Neural cell (in vitro differentiated cells): Measurements from ENCODE around the gene COG5. TPM values are rescaled to one million over a fixed set of nuclear protein-coding genes. Genes with fewer than 3 reads are reported as not detected.

Source experiments
- H2AFZ ChIP-seq: fragments of 200-600, 300-800 bp; sonication (generic), shearing (Covaris generic); 2 replicates; pipeline ENCODE4 v1.6.0; 2014; ENCODE audit warnings: low read depth, mild to moderate bottlenecking, antibody characterized with exemption, low read length, moderate library complexity
- H3F3A ChIP-seq: fragments of 200-600 bp; shearing (Covaris generic); 2 replicates; pipeline ENCODE4 v1.6.1; 2016; ENCODE audit warnings: mild to moderate bottlenecking, moderate library complexity, mixed read lengths, antibody characterized with exemption, low read length; ENCODE audit not compliant: insufficient read depth, poor library complexity, severe bottlenecking
- H3K27ac ChIP-seq: fragments of 200-600, 300-800 bp; sonication (generic), shearing (Covaris generic); 2 replicates; pipeline ENCODE4 v1.5.1; 2014; ENCODE audit warnings: mild to moderate bottlenecking, low read length, moderate library complexity
- H3K27me3 ChIP-seq: fragments of 300-800, 200-600 bp; sonication (generic), shearing (Covaris generic); 2 replicates; pipeline ENCODE4 v1.6.0; 2014; ENCODE audit warnings: mild to moderate bottlenecking, low read depth, low read length, moderate library complexity; ENCODE audit not compliant: insufficient read depth
- H3K36me3 ChIP-seq: fragments of 300-800, 200-600 bp; sonication (generic), shearing (Covaris generic); 2 replicates; pipeline ENCODE4 v1.5.1; 2014; ENCODE audit warnings: mild to moderate bottlenecking, antibody characterized with exemption, low read length, moderate library complexity; ENCODE audit not compliant: insufficient read depth
- H3K4me2 ChIP-seq: fragments of 300-800, 200-600 bp; sonication (generic), shearing (Covaris generic); 2 replicates; pipeline ENCODE4 v1.6.0; 2014; ENCODE audit warnings: mild to moderate bottlenecking, low read length
- H3K4me3 ChIP-seq: fragments of 300-800, 200-600 bp; sonication (generic), shearing (Covaris generic); 2 replicates; pipeline ENCODE4 v1.5.1; 2014; ENCODE audit warnings: mild to moderate bottlenecking, low read length, moderate library complexity
- H3K79me2 ChIP-seq: fragments of 200-600 bp; shearing (Covaris generic); replicated peaks from 2 replicates; pipeline ENCODE4 v1.6.0; 2014; ENCODE audit warnings: mild to moderate bottlenecking, low read length, moderate library complexity; ENCODE audit not compliant: insufficient read depth
- H3K9ac ChIP-seq: fragments of 300-800, 200-600 bp; sonication (generic), shearing (Covaris generic); 2 replicates; pipeline ENCODE4 v1.6.1; 2016; ENCODE audit warnings: mild to moderate bottlenecking, low read length, mixed read lengths
- H3K9me2 ChIP-seq: fragments of 200-600 bp; shearing (Covaris generic); 2 replicates; pipeline ENCODE4 v1.6.1; 2016; ENCODE audit warnings: mild to moderate bottlenecking, low read length, mixed read lengths; ENCODE audit not compliant: insufficient read depth
- H3K9me3 ChIP-seq: fragments of 200-600, 300-800 bp; sonication (generic), shearing (Covaris generic); 2 replicates; pipeline ENCODE4 v1.6.1; 2016; ENCODE audit warnings: mild to moderate bottlenecking, mixed run types, low read length, moderate library complexity, mixed read lengths
- H4K20me1 ChIP-seq: fragments of 200-600 bp; shearing (Covaris generic); 2 replicates; pipeline ENCODE4 v1.6.1; 2016; ENCODE audit warnings: mild to moderate bottlenecking, mixed run types; ENCODE audit not compliant: insufficient read depth
- CTCF ChIP-seq: fragments of 450-650 bp; IDR thresholded peaks from 2 replicates; pipeline ENCODE4 v1.5.1; 2014; ENCODE audit warnings: antibody characterized with exemption, mild to moderate bottlenecking, moderate library complexity; ENCODE audit not compliant: poor library complexity, severe bottlenecking
- EP300 ChIP-seq: fragments of 450-650 bp; conservative IDR thresholded peaks from 2 replicates; pipeline ENCODE4 v1.6.1; 2014; ENCODE audit warnings: antibody characterized with exemption, mild to moderate bottlenecking, moderate library complexity; ENCODE audit not compliant: poor library complexity, severe bottlenecking
- EZH2 ChIP-seq: fragments of 200-600, 300-800 bp; shearing (Covaris generic), sonication (generic); IDR thresholded peaks from 2 replicates; pipeline ENCODE4 v1.6.1; 2014; ENCODE audit warnings: antibody characterized with exemption, low read length, borderline replicate concordance, mild to moderate bottlenecking; ENCODE audit not compliant: insufficient read depth, poor library complexity, severe bottlenecking
- MXI1 ChIP-seq: fragments of 450-650 bp; conservative IDR thresholded peaks from 2 replicates; pipeline ENCODE4 v1.6.1; 2014; ENCODE audit warnings: antibody characterized with exemption, mild to moderate bottlenecking; ENCODE audit not compliant: poor library complexity, severe bottlenecking
- POLR2AphosphoS5 ChIP-seq: IDR thresholded peaks from 2 replicates; pipeline ENCODE4 v1.6.1; 2012
- RAD21 ChIP-seq: fragments of 450-650 bp; conservative IDR thresholded peaks from 2 replicates; pipeline ENCODE4 v1.6.1; 2014; ENCODE audit warnings: antibody characterized with exemption, mild to moderate bottlenecking, moderate library complexity
- REST ChIP-seq: IDR thresholded peaks from 2 replicates; pipeline ENCODE4 v1.6.1; 2012; ENCODE audit warnings: borderline replicate concordance
- SMC3 ChIP-seq: fragments of 450-650 bp; conservative IDR thresholded peaks from 2 replicates; pipeline ENCODE4 v1.6.1; 2014; ENCODE audit warnings: antibody characterized with exemption, mild to moderate bottlenecking, moderate library complexity; ENCODE audit not compliant: poor library complexity
- TAF1 ChIP-seq: IDR thresholded peaks from 2 replicates; pipeline ENCODE4 v1.6.1; 2012; ENCODE audit warnings: low read depth
- polyA plus RNA-seq: library from polyadenylated mRNA; depleted of rRNA; stranded (reverse); fragments of >200 nt; gene quantifications from 2 replicates; pipeline ENCODE4 v1.2.3, GENCODE V29; 2014

COG5 gene
- polyA plus RNA-seq, 1 donor from 2014 or later = 13.3 TPM

GRCh38 chr7:107392830-107393229 lies 170.9 kb downstream of the COG5 start:
- no peaks in the 10 kb centered on the region for H3K79me2 ChIP-seq
- no peak overlapping the region for H3K4me2 ChIP-seq
- H3K9ac ChIP-seq = no peak overlapping the region
- H4K20me1 ChIP-seq = no peaks in the 10 kb centered on the region
- TF ChIP-seq MXI1 (no peak), CTCF (no peak), REST (no peak), SMC3 (no peak), TAF1 (no peak), EP300 (no peak)
- no peaks in the 10 kb centered on the region for H3K36me3 ChIP-seq
- H3K9me3 ChIP-seq = no peaks in the 10 kb centered on the region
- no peaks in the 10 kb centered on the region for H3K9me2 ChIP-seq
- H3F3A ChIP-seq = no peaks in the 10 kb centered on the region
- H3K27ac ChIP-seq = no peak overlapping the region
- H3K27me3 ChIP-seq = no peaks in the 10 kb centered on the region
- H3K4me3 ChIP-seq = no peak overlapping the region
- no peak overlapping the region for H2AFZ ChIP-seq

GRCh38 chr7:107390916-107391315 lies 172.8 kb downstream of the COG5 start:
- Histone ChIP-seq H2AFZ (no peak overlapping the region), H3K79me2 (no peaks in the 10 kb centered on the region), H3K27me3 (no peaks in the 10 kb centered on the region), H3K9me2 (no peaks in the 10 kb centered on the region), H3K9me3 (no peaks in the 10 kb centered on the region), H3K4me2 (no peak overlapping the region), H3K27ac (no peak overlapping the region), H4K20me1 (no peaks in the 10 kb centered on the region), H3K4me3 (no peak overlapping the region), H3K36me3 (no peaks in the 10 kb centered on the region), H3K9ac (no peak overlapping the region), H3F3A (no peaks in the 10 kb centered on the region)
- TF ChIP-seq RAD21 (no peak), EZH2 (no peak), POLR2AphosphoS5 (no peak), CTCF (no peak), TAF1 (no peak), REST (no peak), EP300 (no peak), MXI1 (no peak), SMC3 (no peak)
